A673 (cell line): Measurements from ENCODE around the gene ABCB9. TPM values are rescaled to one million over a fixed set of nuclear protein-coding genes. Genes with fewer than 3 reads are reported as not detected.
A peak's percentile ranks its signal among the peaks of the same experiment; 100 is the strongest.

Experiments
- BruUV-seq: library from RNA; stranded (reverse); fragments of 400-500 nt; replicated peaks from 2 replicates; lab custom pipeline; 2021; lab: Mats Ljungman, UMichigan
- CTCF ChIA-PET: fragments of 300-600 bp; sonication (Branson Sonifier 250); formaldehyde crosslinking; loops from one replicate; lab custom pipeline; 2022; ENCODE audit warnings: antibody characterized with exemption; lab: Charles Lee
- POLR2A ChIA-PET: fragments of 300-600 bp; sonication (Branson Sonifier 250); formaldehyde crosslinking; loops from one replicate; lab custom pipeline; 2022; ENCODE audit warnings: antibody characterized with exemption; ENCODE audit not compliant: low non-redundant PET; lab: Charles Lee
- DNase-seq: peaks from one replicate; pipeline ENCODE4 v3.0.0-alpha.2; 2015; ENCODE audit warnings: low spot score
- H3K27ac ChIP-seq: fragments of 200-600 bp; sonication (generic); 2 replicates; pipeline ENCODE4 v1.5.1; 2016; ENCODE audit warnings: mixed run types, low read depth, mild to moderate bottlenecking, mixed read lengths, antibody characterized with exemption, low read length; ENCODE audit not compliant: poor library complexity, severe bottlenecking
- H3K27me3 ChIP-seq: fragments of 200-600 bp; sonication (generic); replicated peaks from 2 replicates; pipeline ENCODE4 v1.6.1; 2017; ENCODE audit warnings: mixed run types, low read depth, mild to moderate bottlenecking, mixed read lengths, antibody characterized with exemption, low read length; ENCODE audit not compliant: insufficient read depth, poor library complexity
- H3K36me3 ChIP-seq: fragments of 200-600 bp; sonication (generic); 2 replicates; pipeline ENCODE4 v1.6.1; 2016; ENCODE audit warnings: mixed run types, mild to moderate bottlenecking, mixed read lengths, antibody characterized with exemption, low read length; ENCODE audit not compliant: insufficient read depth, poor library complexity, severe bottlenecking
- H3K4me1 ChIP-seq: fragments of 200-600 bp; sonication (generic); 2 replicates; pipeline ENCODE4 v1.6.1; 2017; ENCODE audit warnings: mixed run types, mild to moderate bottlenecking, mixed read lengths, antibody characterized with exemption, low read length; ENCODE audit not compliant: insufficient read depth, poor library complexity, severe bottlenecking
- H3K4me3 ChIP-seq: fragments of 200-600 bp; sonication (generic); 2 replicates; pipeline ENCODE4 v1.5.1; 2016; ENCODE audit warnings: low read depth, mixed run types, mild to moderate bottlenecking, mixed read lengths, low read length; ENCODE audit not compliant: poor library complexity, severe bottlenecking
- H3K9me3 ChIP-seq: fragments of 200-600 bp; sonication (generic); 2 replicates; pipeline ENCODE4 v1.6.1; 2016; ENCODE audit warnings: mixed run types, low read depth, mild to moderate bottlenecking, mixed read lengths, antibody characterized with exemption, low read length; ENCODE audit not compliant: poor library complexity, severe bottlenecking
- EZH2 ChIP-seq: fragments of 200-600 bp; sonication (generic); IDR thresholded peaks from 2 replicates; pipeline ENCODE4 v1.6.1; 2017; ENCODE audit warnings: borderline replicate concordance, low read depth, mild to moderate bottlenecking, mixed read lengths, antibody characterized with exemption, low read length; ENCODE audit not compliant: poor library complexity, severe bottlenecking
- intact Hi-C: fragments of 100-400 bp; cut with micrococcal nuclease; formaldehyde crosslinking; loops from one replicate; pipeline ENCODE4 v1.10.0; 2022; ENCODE audit not compliant: unreplicated experiment
- total RNA-seq: library from RNA; stranded (reverse); gene quantifications from 2 replicates; pipeline ENCODE4 v1.2.3, GENCODE V29; 2021
- TF ChIP-seq, protein P1 (sequence below): fragments of 300-800, 200-600 bp; sonication (generic); conservative IDR thresholded peaks from 2 replicates; pipeline ENCODE4 v1.5.1; 2017; ENCODE audit warnings: low read depth, mild to moderate bottlenecking, antibody characterized with exemption, low read length, moderate library complexity, mixed read lengths

Gene ABCB9
- total RNA-seq, 1 experiment from 2014 or later, result 8.9 TPM

DNA sequence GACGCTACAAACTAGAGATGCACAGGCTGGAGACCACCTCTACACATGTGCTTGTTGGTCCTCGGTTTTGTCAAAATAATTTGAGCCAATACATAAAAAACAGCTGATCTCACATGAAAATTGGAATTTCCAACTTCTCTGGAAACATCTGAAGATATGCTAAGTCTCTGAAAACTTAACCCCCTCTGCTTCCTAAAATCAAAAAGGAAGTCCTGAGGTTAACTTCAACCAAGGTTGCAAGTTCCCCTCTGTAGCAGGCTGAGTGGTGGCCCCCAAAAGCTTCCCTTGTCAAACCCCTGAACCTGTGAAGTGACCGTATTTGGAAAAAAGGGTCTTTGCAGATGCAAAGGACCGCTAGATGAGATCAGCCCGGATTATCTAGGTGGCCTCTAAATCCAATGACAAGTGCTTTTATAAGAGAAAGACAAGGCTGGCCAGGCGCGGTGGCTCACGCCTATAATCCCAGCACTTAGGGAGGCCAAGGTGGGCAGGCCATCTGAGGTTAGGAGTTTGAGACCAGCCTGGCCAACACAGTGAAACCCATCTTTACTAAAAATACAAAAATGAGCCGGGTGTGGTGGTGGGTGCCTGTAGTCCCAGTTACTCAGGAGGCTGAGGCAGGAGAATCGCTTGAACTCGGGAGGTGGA lies 38.4 kb downstream of the ABCB9 start:
- H3K9me3 ChIP-seq, result no peaks in the 10 kb centered on the region
- no TSS peak for BruUV-seq

DNA sequence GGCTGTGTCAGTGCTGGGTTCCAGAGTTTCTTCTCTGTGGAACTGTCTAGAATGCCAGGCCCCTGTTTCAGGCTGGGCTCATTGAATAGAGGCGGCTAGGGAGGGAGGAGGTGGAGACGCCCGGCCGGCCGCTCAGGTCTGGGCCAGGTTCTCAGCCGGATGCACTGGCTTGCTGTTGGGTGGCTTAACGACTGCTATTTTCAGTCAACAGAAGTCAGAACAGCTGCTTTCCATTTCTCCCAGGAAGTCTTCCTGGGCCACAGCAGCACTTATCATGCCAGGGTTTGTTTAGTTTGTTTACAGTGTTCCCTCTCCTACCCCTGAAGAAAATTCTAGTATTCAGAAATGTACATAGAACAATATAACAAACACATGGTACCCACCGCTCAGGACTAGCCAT lies 44.3 kb downstream of the ABCB9 start:
- no peak for DNase-seq
- Histone ChIP-seq H3K4me3 (no peak overlapping the region), H3K9me3 (no peaks in the 10 kb centered on the region), H3K4me1 (no peaks in the 10 kb centered on the region), H3K27ac (no peak overlapping the region), H3K36me3 (no peaks in the 10 kb centered on the region), H3K27me3 (no peaks in the 10 kb centered on the region)
- no TSS peak for BruUV-seq
- CTCF ChIA-PET, result no interaction called here
- intact Hi-C loops, result no loop called here
- POLR2A ChIA-PET, result no interaction called here
- TF ChIP-seq, protein P1, sequence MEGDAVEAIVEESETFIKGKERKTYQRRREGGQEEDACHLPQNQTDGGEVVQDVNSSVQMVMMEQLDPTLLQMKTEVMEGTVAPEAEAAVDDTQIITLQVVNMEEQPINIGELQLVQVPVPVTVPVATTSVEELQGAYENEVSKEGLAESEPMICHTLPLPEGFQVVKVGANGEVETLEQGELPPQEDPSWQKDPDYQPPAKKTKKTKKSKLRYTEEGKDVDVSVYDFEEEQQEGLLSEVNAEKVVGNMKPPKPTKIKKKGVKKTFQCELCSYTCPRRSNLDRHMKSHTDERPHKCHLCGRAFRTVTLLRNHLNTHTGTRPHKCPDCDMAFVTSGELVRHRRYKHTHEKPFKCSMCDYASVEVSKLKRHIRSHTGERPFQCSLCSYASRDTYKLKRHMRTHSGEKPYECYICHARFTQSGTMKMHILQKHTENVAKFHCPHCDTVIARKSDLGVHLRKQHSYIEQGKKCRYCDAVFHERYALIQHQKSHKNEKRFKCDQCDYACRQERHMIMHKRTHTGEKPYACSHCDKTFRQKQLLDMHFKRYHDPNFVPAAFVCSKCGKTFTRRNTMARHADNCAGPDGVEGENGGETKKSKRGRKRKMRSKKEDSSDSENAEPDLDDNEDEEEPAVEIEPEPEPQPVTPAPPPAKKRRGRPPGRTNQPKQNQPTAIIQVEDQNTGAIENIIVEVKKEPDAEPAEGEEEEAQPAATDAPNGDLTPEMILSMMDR, result no peak
- no peak for TF ChIP-seq EZH2

More for the DNA sequence above, 38.4 kb downstream of the ABCB9 start:
- peaks cover 17% of the 10 kb centered on the region for H3K4me1 ChIP-seq
- intact Hi-C loops, result no loop called here
- H3K27ac ChIP-seq, result peak overlapping the region; percentile 16
- TF ChIP-seq, protein P1, result no peak
- no peak for TF ChIP-seq EZH2
- no peaks in the 10 kb centered on the region for H3K27me3 ChIP-seq
- CTCF ChIA-PET, result interaction anchor here (0.6 kb wide), 1 partner anchor 91 kb away, joined by 7 read pairs; no protein-coding TSS in a partner anchor
- H3K4me3 ChIP-seq, result no peak overlapping the region
- POLR2A ChIA-PET, result no interaction called here
- DNase-seq, result no peak
- H3K36me3 ChIP-seq, result no peaks in the 10 kb centered on the region

DNA sequence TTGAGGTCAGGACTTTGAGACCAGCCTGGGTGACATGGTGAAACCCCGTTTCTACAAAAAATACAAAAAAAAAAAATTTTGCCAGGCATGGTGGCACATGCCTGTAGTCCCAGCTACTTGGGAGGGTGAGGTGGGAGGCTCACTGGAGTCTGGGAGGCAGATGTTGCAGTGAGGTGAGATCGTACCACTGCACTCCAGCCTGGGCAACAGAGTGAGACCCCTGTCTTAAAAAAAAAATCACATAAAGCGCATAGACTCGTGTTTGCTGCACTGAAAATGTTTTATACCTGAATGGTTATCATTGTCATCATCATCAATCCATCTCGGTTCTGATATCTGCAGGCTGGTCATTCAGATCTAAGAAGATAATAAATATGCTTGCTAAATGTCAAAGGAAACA lies 45.6 kb downstream of the ABCB9 start:
- TF ChIP-seq EZH2, result no peak
- TF ChIP-seq, protein P1, result no peak
- DNase-seq, result no peak
- no peak overlapping the region for H3K27ac ChIP-seq
- intact Hi-C loops, result no loop called here
- H3K27me3 ChIP-seq, result no peaks in the 10 kb centered on the region
- POLR2A ChIA-PET, result no interaction called here
- no peak overlapping the region for H3K4me3 ChIP-seq
- no peaks in the 10 kb centered on the region for H3K36me3 ChIP-seq
- H3K9me3 ChIP-seq, result no peaks in the 10 kb centered on the region
- H3K4me1 ChIP-seq, result no peaks in the 10 kb centered on the region
- CTCF ChIA-PET, result no interaction called here
- BruUV-seq, result no TSS peak
